Kidney (tissue), 14 donors: ENCODE data around the gene SLC25A25. TPM values are rescaled to one million over a fixed set of nuclear protein-coding genes. Genes with fewer than 3 reads are reported as not detected.

Source experiments
- DNase-seq, 5 donors: peaks; one replicate each; pipeline ENCODE4 v3.0.0-alpha.2; 2013 to 2020
- FAIRE-seq: peaks from 2 replicates; lab custom pipeline; 2012; peaks lifted over from hg19 to GRCh38; lab: Jason Lieb, UNC
- H3K27ac ChIP-seq, 2 donors: one replicate each; pipeline ENCODE4 v1.7.0; 2013; ENCODE audit warnings: low read depth in 2 of 2, low read length in 2 of 2, inconsistent platforms in 1 of 2
- H3K27me3 ChIP-seq: one replicate; pipeline ENCODE4 v1.7.1; 2013; ENCODE audit warnings: low read length, inconsistent platforms; ENCODE audit not compliant: control insufficient read depth, insufficient read depth
- H3K36me3 ChIP-seq, 3 donors: one replicate each; pipeline versions ENCODE4 v1.7.0 to v1.7.1; 2013; ENCODE audit warnings: low read length in 3 of 3, control low read depth in 1 of 3, inconsistent platforms in 1 of 3; ENCODE audit not compliant: insufficient read depth in 3 of 3, control insufficient read depth in 2 of 3
- H3K4me1 ChIP-seq, 3 donors: one replicate each; pipeline versions ENCODE4 v1.7.0 to v1.7.1; 2013; ENCODE audit warnings: low read length in 3 of 3, inconsistent platforms in 1 of 3, low read depth in 1 of 3; ENCODE audit not compliant: control insufficient read depth in 2 of 3, insufficient read depth in 2 of 3
- H3K4me3 ChIP-seq, 3 donors: one replicate each; pipeline versions ENCODE4 v1.7.0 to v1.8.1; 2013; ENCODE audit warnings: low read length in 3 of 3, control low read depth in 1 of 3, inconsistent platforms in 1 of 3
- H3K9ac ChIP-seq, 3 donors: one replicate each; pipeline versions ENCODE4 v1.7.0 to v1.7.1; 2013; ENCODE audit warnings: low read length in 3 of 3, control low read depth in 1 of 3, inconsistent platforms in 1 of 3
- H3K9me3 ChIP-seq, 3 donors: one replicate each; pipeline versions ENCODE4 v1.7.0 to v1.7.1; 2013; ENCODE audit warnings: low read length in 3 of 3, control low read depth in 1 of 3, inconsistent platforms in 1 of 3; ENCODE audit not compliant: control insufficient read depth in 2 of 3, insufficient read depth in 1 of 3
- intact Hi-C: fragments of 100-400 bp; cut with DNase I; formaldehyde crosslinking; loops from one replicate; pipeline ENCODE4 v1.11.1; 2022
- polyA plus RNA-seq: library from polyadenylated mRNA; stranded (reverse); fragments of 350-450 nt; fragmentation: Illumina TruSeq; extraction: RNeasy Lipid Tissue Mini Kit (QIAGEN cat#74804); gene quantifications from one replicate; pipeline ENCODE4 v1.2.3, GENCODE V29; 2014; ENCODE audit warnings: low read depth, low replicate concordance; ENCODE audit not compliant: insufficient read depth
- total RNA-seq: library from RNA; stranded (reverse); fragmentation: NEBNext Ultra II Directional; extraction: Animal tissue kit (Norgen Biotek cat#: 25700); gene quantifications from one replicate; pipeline ENCODE4 v1.2.1, GENCODE V29; 2021
- TF ChIP-seq, protein P1 (sequence below): IDR thresholded peaks from 3 replicates; pipeline ENCODE4 v1.5.1; 2012; ENCODE audit warnings: mild to moderate bottlenecking, moderate library complexity, borderline replicate concordance; ENCODE audit not compliant: insufficient read depth; ENCODE audit errors: extremely low read depth
- donor health status: control.
- donor health status: control.
- donor health status: control.
- donor health status: control.
- donor health status: control.
- donor health status: DM: yes; HTN: yes; CAD: no.
- donor health status: Normal renal cell carcinoma (clear cell type).

SLC25A25 gene
- total and polyA plus RNA-seq, 2 donors from 2014 or later = 20.4 to 24.9 TPM

GRCh38 chr9:128151309-128152132, 83.5 kb downstream of the SLC25A25 start:
- no peaks in the 10 kb centered on the region for H3K9me3 ChIP-seq
- H3K27ac ChIP-seq = no peak overlapping the region
- no peak overlapping the region for H3K4me3 ChIP-seq
- TF ChIP-seq, protein P1, sequence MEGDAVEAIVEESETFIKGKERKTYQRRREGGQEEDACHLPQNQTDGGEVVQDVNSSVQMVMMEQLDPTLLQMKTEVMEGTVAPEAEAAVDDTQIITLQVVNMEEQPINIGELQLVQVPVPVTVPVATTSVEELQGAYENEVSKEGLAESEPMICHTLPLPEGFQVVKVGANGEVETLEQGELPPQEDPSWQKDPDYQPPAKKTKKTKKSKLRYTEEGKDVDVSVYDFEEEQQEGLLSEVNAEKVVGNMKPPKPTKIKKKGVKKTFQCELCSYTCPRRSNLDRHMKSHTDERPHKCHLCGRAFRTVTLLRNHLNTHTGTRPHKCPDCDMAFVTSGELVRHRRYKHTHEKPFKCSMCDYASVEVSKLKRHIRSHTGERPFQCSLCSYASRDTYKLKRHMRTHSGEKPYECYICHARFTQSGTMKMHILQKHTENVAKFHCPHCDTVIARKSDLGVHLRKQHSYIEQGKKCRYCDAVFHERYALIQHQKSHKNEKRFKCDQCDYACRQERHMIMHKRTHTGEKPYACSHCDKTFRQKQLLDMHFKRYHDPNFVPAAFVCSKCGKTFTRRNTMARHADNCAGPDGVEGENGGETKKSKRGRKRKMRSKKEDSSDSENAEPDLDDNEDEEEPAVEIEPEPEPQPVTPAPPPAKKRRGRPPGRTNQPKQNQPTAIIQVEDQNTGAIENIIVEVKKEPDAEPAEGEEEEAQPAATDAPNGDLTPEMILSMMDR = no peak
- H3K4me1 ChIP-seq = peaks cover 0 to 7% (median 6%) of the 10 kb centered on the region in 3 donors
- no peak overlapping the region for H3K9ac ChIP-seq
- no peaks in the 10 kb centered on the region for H3K36me3 ChIP-seq
- FAIRE-seq (no peak), DNase-seq (peak in 2 of 5 donors; percentile 48 to 58)
- H3K27me3 ChIP-seq = no peaks in the 10 kb centered on the region
- intact Hi-C loops = no loop called here

DNA sequence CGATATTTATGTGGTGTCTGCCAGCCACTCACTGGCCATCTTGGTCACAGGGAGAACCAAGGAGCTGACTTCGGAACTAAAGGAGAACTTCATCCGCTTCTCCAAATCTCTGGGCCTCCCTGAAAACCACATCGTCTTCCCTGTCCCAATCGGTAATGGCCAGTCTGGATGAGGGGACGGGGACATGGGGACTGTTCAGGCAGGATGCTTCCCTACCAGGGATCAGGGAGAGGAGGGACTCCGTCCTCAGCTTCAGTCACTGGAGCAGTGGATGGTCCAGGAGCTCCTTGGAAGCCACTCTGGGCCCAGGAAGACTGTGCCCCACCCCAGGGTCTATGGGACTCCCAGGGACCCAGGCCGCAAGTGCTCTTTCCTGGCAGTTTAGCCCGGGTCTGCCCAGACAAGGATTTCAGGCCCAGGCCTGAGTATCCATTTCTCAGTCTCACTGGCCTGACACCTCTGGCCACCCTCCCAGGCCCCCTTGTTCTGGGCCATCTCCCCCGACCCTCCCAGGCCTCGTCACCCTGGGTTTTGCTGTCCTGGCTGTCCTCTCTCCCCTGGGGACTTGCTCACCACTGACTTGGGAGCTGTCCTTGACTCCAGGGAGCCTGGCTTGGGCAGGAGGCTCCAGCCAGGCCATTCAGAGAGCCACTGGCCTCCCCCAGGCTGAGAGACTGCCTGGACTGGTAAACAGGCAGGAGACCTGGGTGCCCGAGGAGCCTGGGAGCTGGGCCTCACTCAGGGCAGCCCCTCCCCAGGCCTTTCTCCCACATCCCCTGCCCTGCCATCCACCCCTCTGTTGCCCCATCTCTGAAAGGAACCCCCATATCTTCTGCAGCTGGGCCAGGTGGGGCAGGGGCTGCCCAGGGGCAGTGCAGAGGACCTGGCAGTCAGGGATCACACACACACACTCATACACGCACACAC, 84.4 kb downstream of the SLC25A25 start:
- TF ChIP-seq, protein P1 = no peak
- Histone ChIP-seq H3K9ac (no peak overlapping the region), H3K36me3 (no peaks in the 10 kb centered on the region), H3K9me3 (no peaks in the 10 kb centered on the region), H3K27me3 (no peaks in the 10 kb centered on the region), H3K4me3 (no peak overlapping the region), H3K27ac (no peak overlapping the region), H3K4me1 (peaks cover 0 to 7% (median 6%) of the 10 kb centered on the region in 3 donors)
- no peak for FAIRE-seq
- peak in 2 of 5 donors; percentile 40 to 54 for DNase-seq
- intact Hi-C loops = no loop called here

- Histone ChIP-seq H3K27ac (no peak overlapping the region), H3K27me3 (no peaks in the 10 kb centered on the region), H3K4me3 (no peak overlapping the region), H3K9ac (no peak overlapping the region), H3K4me1 (peaks cover 0 to 7% (median 6%) of the 10 kb centered on the region in 3 donors), H3K9me3 (no peaks in the 10 kb centered on the region), H3K36me3 (no peaks in the 10 kb centered on the region)
- DNase-seq = peak in 2 of 5 donors; percentile 56 to 58
- FAIRE-seq = no peak
- intact Hi-C loops = no loop called here
- TF ChIP-seq, protein P1 = no peak
Measured at GRCh38 chr9:128153060-128153946, 85.3 kb downstream of the SLC25A25 start.
